Endometrial microvascular endothelial cells (primary cell): ENCODE measurements around the gene LMBR1. TPM values are rescaled to one million over a fixed set of nuclear protein-coding genes. Genes with fewer than 3 reads are reported as not detected.

Experiments used
- total RNA-seq: library from RNA; depleted of rRNA; stranded (reverse); fragments of >200 nt; gene quantifications from one replicate; pipeline ENCODE4 v1.2.3, GENCODE V29; 2015; ENCODE audit errors: inconsistent ontology term

The LMBR1 gene
- total RNA-seq, 1 donor from 2014 or later: 88.1 TPM

Other genes starting within 250 kb of the LMBR1 start
- gene NOM1, start 56.5 kb upstream of the LMBR1 start, total RNA-seq: 7.2 TPM
- not detected for gene MNX1, start 117.5 kb upstream of the LMBR1 start, total RNA-seq
- gene UBE3C, start 245.7 kb upstream of the LMBR1 start, total RNA-seq: 90.5 TPM